Omental fat pad (tissue), 4 donors: ENCODE measurements around the gene GALNT11. TPM values are rescaled to one million over a fixed set of nuclear protein-coding genes. Genes with fewer than 3 reads are reported as not detected.

Experiments
- ATAC-seq: fragments of 150-250 bp; one replicate; pipeline ENCODE4 v1.9.1; 2016; ENCODE audit warnings: mild to moderate bottlenecking, moderate library complexity; ENCODE audit not compliant: low FRiP score
- DNase-seq: peaks from one replicate; pipeline ENCODE4 v3.0.0-alpha.2; 2019; ENCODE audit warnings: low spot score
- CTCF ChIP-seq, 3 donors: fragments of 450-650 bp; IDR thresholded peaks; one replicate each; pipeline ENCODE4 v1.5.1; 2016 to 2017; ENCODE audit warnings: antibody characterized with exemption in 3 of 3, mild to moderate bottlenecking in 3 of 3, moderate library complexity in 2 of 3
- total RNA-seq, 4 donors: library from RNA; depleted of rRNA; stranded (reverse); fragments of >200 nt; gene quantifications; one replicate each; pipeline ENCODE4 v1.1.0, GENCODE V29; 2016

Gene GALNT11
- total RNA-seq, 4 donors from 2014 or later = 45.2 to 53.4 (median 51.4) TPM

GRCh38 chr7:152144557-152145245 is 119.2 kb downstream of the GALNT11 start:
- DNase-seq (no peak), ATAC-seq (no peak)

GRCh38 chr7:152145853-152146466 is 120.5 kb downstream of the GALNT11 start:
- peak in 1 of 3 donors; percentile 7 for TF ChIP-seq CTCF (IDR thresholded peaks at IDR 0.05)
- peak; percentile 45 for ATAC-seq
- DNase-seq = no peak

More at GRCh38 chr7:152144557-152145245, 119.2 kb downstream of the GALNT11 start:
- TF ChIP-seq CTCF (IDR thresholded peaks at IDR 0.05) = no peak

GRCh38 chr7:152148706-152149105 is 123.2 kb downstream of the GALNT11 start:
- TF ChIP-seq CTCF (IDR thresholded peaks at IDR 0.05) = no peak
- DNase-seq = no peak
- no peak for ATAC-seq

- DNase-seq (no peak), ATAC-seq (no peak)
- TF ChIP-seq CTCF (IDR thresholded peaks at IDR 0.05) = no peak
Observed at GRCh38 chr7:152149363-152149762, 123.9 kb downstream of the GALNT11 start.

GRCh38 chr7:152152267-152152666 is 126.8 kb downstream of the GALNT11 start:
- DNase-seq = no peak
- TF ChIP-seq CTCF (IDR thresholded peaks at IDR 0.05) = no peak
- ATAC-seq = no peak

GRCh38 chr7:152158801-152159587 is 133.5 kb downstream of the GALNT11 start:
- TF ChIP-seq CTCF (IDR thresholded peaks at IDR 0.05) = no peak
- no peak for ATAC-seq
- DNase-seq = no peak
